22Rv1 (cell line): ENCODE results near the gene RAB14.

ENCODE experiments used
- ZFX ChIP-seq: fragments of 450-650 bp; IDR thresholded peaks from 2 replicates; pipeline ENCODE4 v1.6.1; 2017; ENCODE audit warnings: antibody characterized with exemption, borderline replicate concordance
- TF ChIP-seq, protein P1 (sequence below): fragments of 450-650 bp; IDR thresholded peaks from 2 replicates; pipeline ENCODE4 v1.5.1; 2017; ENCODE audit warnings: mild to moderate bottlenecking

GRCh38 chr9:121189660-121190059 is 12.0 kb downstream of the RAB14 start:
- TF ChIP-seq, protein P1, sequence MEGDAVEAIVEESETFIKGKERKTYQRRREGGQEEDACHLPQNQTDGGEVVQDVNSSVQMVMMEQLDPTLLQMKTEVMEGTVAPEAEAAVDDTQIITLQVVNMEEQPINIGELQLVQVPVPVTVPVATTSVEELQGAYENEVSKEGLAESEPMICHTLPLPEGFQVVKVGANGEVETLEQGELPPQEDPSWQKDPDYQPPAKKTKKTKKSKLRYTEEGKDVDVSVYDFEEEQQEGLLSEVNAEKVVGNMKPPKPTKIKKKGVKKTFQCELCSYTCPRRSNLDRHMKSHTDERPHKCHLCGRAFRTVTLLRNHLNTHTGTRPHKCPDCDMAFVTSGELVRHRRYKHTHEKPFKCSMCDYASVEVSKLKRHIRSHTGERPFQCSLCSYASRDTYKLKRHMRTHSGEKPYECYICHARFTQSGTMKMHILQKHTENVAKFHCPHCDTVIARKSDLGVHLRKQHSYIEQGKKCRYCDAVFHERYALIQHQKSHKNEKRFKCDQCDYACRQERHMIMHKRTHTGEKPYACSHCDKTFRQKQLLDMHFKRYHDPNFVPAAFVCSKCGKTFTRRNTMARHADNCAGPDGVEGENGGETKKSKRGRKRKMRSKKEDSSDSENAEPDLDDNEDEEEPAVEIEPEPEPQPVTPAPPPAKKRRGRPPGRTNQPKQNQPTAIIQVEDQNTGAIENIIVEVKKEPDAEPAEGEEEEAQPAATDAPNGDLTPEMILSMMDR, result no peak
- no peak for TF ChIP-seq ZFX
